ENCODE data around the gene PLPPR2.
A peak's percentile ranks its signal among the peaks of the same experiment; 100 is the strongest.
"Not testable (repeated sequence)": the region's sequence is repeated elsewhere in the genome, so short reads cannot be mapped to it uniquely, and the experiment has no call there.

The PLPPR2 gene

DNA sequence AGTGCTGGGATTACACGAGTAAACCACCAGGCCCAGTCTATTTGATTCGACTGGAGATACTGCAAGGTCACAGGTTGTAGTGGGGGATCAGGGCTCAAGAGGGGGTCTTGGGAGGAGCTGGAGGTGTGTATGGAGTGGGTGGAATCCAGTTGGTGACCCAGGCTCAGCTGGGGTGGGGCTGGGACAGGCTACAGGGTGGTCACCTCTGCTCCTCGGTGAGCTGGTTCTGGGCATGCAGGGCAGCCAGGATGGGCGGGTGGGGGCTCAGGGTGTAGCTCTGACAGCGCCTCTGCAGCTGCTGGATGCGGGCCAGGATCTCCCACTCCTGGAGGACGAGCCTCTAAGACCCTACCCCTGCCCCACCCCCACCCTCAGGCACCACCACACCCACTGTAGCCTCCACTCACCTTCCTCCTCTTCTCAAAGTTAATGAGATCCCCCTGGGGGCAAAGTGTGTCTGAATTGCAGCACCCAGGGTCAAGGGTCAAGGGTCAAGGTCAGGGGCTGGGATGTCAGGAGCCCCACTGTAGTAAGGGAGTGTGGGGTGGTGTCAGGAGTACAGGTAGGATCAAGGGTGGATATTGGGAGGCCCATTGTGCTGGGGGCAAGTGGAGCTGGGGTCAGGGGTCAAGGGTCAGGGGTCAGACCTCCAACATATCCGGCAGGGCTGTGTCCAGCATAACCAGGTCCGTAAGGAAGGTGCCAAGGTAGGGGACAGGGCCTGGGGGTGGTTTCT is 46.7 kb downstream of the PLPPR2 start:
- no peak for DNase-seq (ENCODE audit: low read depth in 2 of 2)

DNA sequence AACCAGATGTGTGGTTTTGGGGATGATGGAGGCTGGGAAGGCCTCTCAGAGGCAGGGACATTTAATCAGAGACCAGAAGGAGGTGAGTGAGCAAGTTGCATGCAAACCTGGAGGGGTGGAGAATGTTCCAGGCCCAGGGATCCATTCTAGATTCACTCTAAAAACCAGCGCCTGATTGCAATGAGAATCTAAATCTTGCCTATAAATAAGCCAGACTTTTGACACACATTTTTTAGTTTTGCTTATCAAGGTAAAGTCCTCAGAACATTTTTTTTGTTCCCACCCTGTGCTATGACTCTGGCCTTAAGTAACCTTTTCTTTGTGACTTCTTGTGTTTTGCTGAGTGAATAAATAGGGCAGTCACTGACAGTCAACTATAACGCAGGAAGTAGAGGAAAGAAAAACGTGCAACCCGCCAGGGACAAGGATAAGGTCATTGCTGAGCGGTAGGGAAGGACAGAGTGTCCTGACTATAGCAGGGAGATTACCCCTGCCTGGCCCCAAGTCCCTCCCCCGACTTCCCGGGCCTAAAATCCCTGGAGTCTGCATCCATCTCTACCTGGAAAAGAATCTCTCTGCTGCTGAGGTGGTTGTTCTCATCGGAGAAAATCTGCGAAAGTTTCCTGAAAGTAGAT is 49.5 kb downstream of the PLPPR2 start:
- DNase-seq (ENCODE audit: low read depth in 2 of 2): no peak

- peak in 1 of 2 donors; percentile 33 for DNase-seq (ENCODE audit: low read depth in 2 of 2)
Observed at GRCh38 chr19:11405846-11406643, 50.8 kb downstream of the PLPPR2 start.

- not testable (repeated sequence) for DNase-seq (ENCODE audit: low read depth in 2 of 2)
Observed at GRCh38 chr19:11406703-11407236, 51.5 kb downstream of the PLPPR2 start.

GRCh38 chr19:11408591-11408990 is 53.4 kb downstream of the PLPPR2 start:
- no peak for DNase-seq (ENCODE audit: low read depth in 2 of 2)

DNA sequence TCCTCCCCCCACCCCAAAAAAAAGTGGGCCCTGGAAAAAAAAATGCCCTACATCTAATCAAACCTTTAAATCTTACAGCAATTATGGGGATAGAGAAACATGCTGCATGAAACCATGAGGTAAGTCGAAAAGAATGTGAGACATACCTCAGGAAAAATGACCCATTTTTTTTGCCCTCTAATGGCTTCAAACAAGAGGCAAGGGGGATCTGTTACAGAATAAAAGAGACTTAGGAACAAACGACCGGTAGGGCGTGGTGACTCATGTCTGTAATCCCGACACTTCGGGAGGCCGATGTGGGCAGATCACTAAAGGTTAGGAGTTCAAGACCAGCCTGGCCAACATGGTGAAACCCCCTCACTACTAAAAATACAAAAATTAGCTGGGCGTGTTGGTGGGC is 55.5 kb downstream of the PLPPR2 start:
- no peak for DNase-seq (ENCODE audit: low read depth in 2 of 2)

- no peak for DNase-seq (ENCODE audit: low read depth in 2 of 2)
Observed at GRCh38 chr19:11414544-11414943, 59.3 kb downstream of the PLPPR2 start.

Measured in stimulated activated CD4-positive, alpha-beta T cell treated with anti-CD3 and anti-CD28 coated beads, Interleukin-4, amount 100 ng/mL, for 48 hours (primary cell).